KMS-11 (cell line): ENCODE data around the gene COA3.

Experiments
- H2AFZ ChIP-seq: fragments of 200-600 bp; sonication (generic); 2 replicates; pipeline ENCODE4 v1.6.1; 2016; ENCODE audit warnings: antibody characterized with exemption, mixed run types, low read depth
- H3K27ac ChIP-seq: fragments of 200-600 bp; sonication (generic); 2 replicates; pipeline ENCODE4 v1.6.1; 2016; ENCODE audit warnings: mild to moderate bottlenecking, mixed run types
- H3K27me3 ChIP-seq: fragments of 200-600 bp; sonication (generic); 2 replicates; pipeline ENCODE4 v1.6.1; 2017; ENCODE audit warnings: mild to moderate bottlenecking, low read depth, mixed run types, moderate library complexity; ENCODE audit not compliant: insufficient read depth
- H3K36me3 ChIP-seq: fragments of 200-600 bp; sonication (generic); 2 replicates; pipeline ENCODE4 v1.6.1; 2017; ENCODE audit warnings: mild to moderate bottlenecking, mixed run types; ENCODE audit not compliant: insufficient read depth
- H3K4me1 ChIP-seq: fragments of 200-600 bp; sonication (generic); 2 replicates; pipeline ENCODE4 v1.6.1; 2016; ENCODE audit warnings: mild to moderate bottlenecking, low read depth, mixed run types; ENCODE audit not compliant: poor library complexity, severe bottlenecking
- H3K4me2 ChIP-seq: fragments of 200-600 bp; sonication (generic); 2 replicates; pipeline ENCODE4 v1.7.0; 2016; ENCODE audit warnings: mild to moderate bottlenecking, mixed run types
- H3K4me3 ChIP-seq: fragments of 200-600 bp; sonication (generic); IDR thresholded peaks from 2 replicates; pipeline ENCODE4 v1.6.1; 2017; ENCODE audit warnings: low read depth, low read length, mixed read lengths; ENCODE audit not compliant: insufficient read depth
- H3K79me2 ChIP-seq: fragments of 200-600 bp; sonication (generic); 2 replicates; pipeline ENCODE4 v1.6.1; 2016; ENCODE audit warnings: low read depth, mixed run types; ENCODE audit not compliant: insufficient read depth
- H3K9ac ChIP-seq: fragments of 200-600 bp; sonication (generic); 2 replicates; pipeline ENCODE4 v1.6.1; 2016; ENCODE audit warnings: mild to moderate bottlenecking, mixed run types
- H4K20me1 ChIP-seq: fragments of 200-600 bp; sonication (generic); 2 replicates; pipeline ENCODE4 v1.6.1; 2016; ENCODE audit warnings: mild to moderate bottlenecking, mixed run types; ENCODE audit not compliant: insufficient read depth
- CTCF ChIP-seq: fragments of 200-600 bp; sonication (generic); conservative IDR thresholded peaks from 2 replicates; pipeline ENCODE4 v1.6.1; 2017; ENCODE audit warnings: low read depth, mild to moderate bottlenecking, antibody characterized with exemption, low read length, moderate library complexity, mixed read lengths

COA3 gene

GRCh38 chr17:42809250-42809649 is 10.7 kb upstream of the COA3 start:
- H2AFZ ChIP-seq: no peak overlapping the region
- H3K79me2 ChIP-seq: no peaks in the 10 kb centered on the region
- no peak overlapping the region for H3K27ac ChIP-seq
- no peak for TF ChIP-seq CTCF
- H3K9ac ChIP-seq: no peak overlapping the region
- no peak overlapping the region for H3K4me3 ChIP-seq
- no peaks in the 10 kb centered on the region; the same call in 1 of the 2 replicates for H3K36me3 ChIP-seq
- H4K20me1 ChIP-seq: no peaks in the 10 kb centered on the region
- H3K4me1 ChIP-seq: no peaks in the 10 kb centered on the region
- H3K4me2 ChIP-seq: no peak overlapping the region
- no peaks in the 10 kb centered on the region for H3K27me3 ChIP-seq

GRCh38 chr17:42806249-42806648 is 7.7 kb upstream of the COA3 start:
- no peak for TF ChIP-seq CTCF
- no peaks in the 10 kb centered on the region for H3K4me1 ChIP-seq
- no peaks in the 10 kb centered on the region for H4K20me1 ChIP-seq
- H2AFZ ChIP-seq: no peak overlapping the region
- no peaks in the 10 kb centered on the region for H3K36me3 ChIP-seq
- no peak overlapping the region for H3K27ac ChIP-seq
- H3K4me2 ChIP-seq: no peak overlapping the region
- H3K79me2 ChIP-seq: no peaks in the 10 kb centered on the region
- H3K4me3 ChIP-seq: no peak overlapping the region
- H3K27me3 ChIP-seq: no peaks in the 10 kb centered on the region
- no peak overlapping the region for H3K9ac ChIP-seq

- H3K36me3 ChIP-seq: no peaks in the 10 kb centered on the region
- no peaks in the 10 kb centered on the region for H3K27me3 ChIP-seq
- no peak overlapping the region for H3K9ac ChIP-seq
- no peak for TF ChIP-seq CTCF
- no peaks in the 10 kb centered on the region for H3K79me2 ChIP-seq
- H3K4me1 ChIP-seq: no peaks in the 10 kb centered on the region
- H4K20me1 ChIP-seq: no peaks in the 10 kb centered on the region
- H2AFZ ChIP-seq: no peak overlapping the region
- no peak overlapping the region for H3K4me2 ChIP-seq
- H3K27ac ChIP-seq: no peak overlapping the region
- no peak overlapping the region for H3K4me3 ChIP-seq
Observed at GRCh38 chr17:42804918-42805367, 6.4 kb upstream of the COA3 start.

- Histone ChIP-seq H4K20me1 (no peaks in the 10 kb centered on the region), H2AFZ (no peak overlapping the region), H3K27me3 (no peaks in the 10 kb centered on the region), H3K4me1 (peaks cover 6% of the 10 kb centered on the region), H3K9ac (no peak overlapping the region), H3K36me3 (no peaks in the 10 kb centered on the region), H3K4me2 (no peak overlapping the region), H3K79me2 (no peaks in the 10 kb centered on the region), H3K27ac (no peak overlapping the region), H3K4me3 (no peak overlapping the region)
- no peak for TF ChIP-seq CTCF
Observed at GRCh38 chr17:42803074-42803883, 4.8 kb upstream of the COA3 start.
